H1 (cell line): ENCODE results near the gene DOCK6. TPM values are rescaled to one million over a fixed set of nuclear protein-coding genes. Genes with fewer than 3 reads are reported as not detected.
A peak's percentile ranks its signal among the peaks of the same experiment; 100 is the strongest.

Source experiments
- HDAC2 ChIP-seq, 2 experiments: fragments of 300-600 bp in 1 of 2; sonication (generic) in 1 of 2; IDR thresholded peaks; 2 replicates each; pipeline ENCODE4 v1.6.1; 2011 to 2012; ENCODE audit warnings: low read depth in 2 of 2, low read length in 2 of 2, mild to moderate bottlenecking in 2 of 2, moderate library complexity in 2 of 2, borderline replicate concordance in 1 of 2, inconsistent platforms in 1 of 2
- polyA plus RNA-seq, 7 experiments: library from polyadenylated mRNA; depleted of rRNA in 3 of 7; stranded (reverse) in 5 of 7; unstranded in 2 of 7; fragments of >200 nt in 5 of 7; fragments of 200-250 nt in 2 of 7; gene quantifications; 1 replicate in 5 of 7; 2 replicates in 1 of 7; 4 replicates in 1 of 7; pipeline versions ENCODE4 v1.2.1 to v1.2.3, GENCODE V29; 2011 to 2013; ENCODE audit warnings: missing spikeins in 2 of 7, mixed read lengths in 2 of 7
- total RNA-seq: library from RNA; stranded (reverse); fragmentation: NEBNext Ultra II Directional; extraction: Animal tissue kit (Norgen Biotek cat#: 25700); gene quantifications from 2 replicates; pipeline ENCODE4 v1.2.1, GENCODE V29; 2021

The DOCK6 gene
- total and polyA plus RNA-seq, 2 of the 8 experiments (the other 6 are each of a cell fraction or from before 2014, with no cell fraction given): 25.5 to 54.7 TPM

GRCh38 chr19:11196406-11197287, 65.7 kb downstream of the DOCK6 start (continued):
- TF ChIP-seq HDAC2 (IDR thresholded peaks at IDR 0.05; ENCODE audit: borderline replicate concordance in 1 of 2, low read depth in 2 of 2, low read length in 2 of 2): peak in 1 of 2 experiments; percentile 31; a peak in 1 of 4 replicates
- TF ChIP-seq, all 59 proteins: peak for 7
